HUDEP-2 (cell line): ENCODE results near the gene COL2A1.

Experiments used
- DNase-seq, 76 experiments: peaks; one replicate each; lab custom pipeline; 2025; ENCODE audit not compliant: unreplicated experiment in 76 of 76; lab: John Stamatoyannopoulos, UW

Gene COL2A1

DNA sequence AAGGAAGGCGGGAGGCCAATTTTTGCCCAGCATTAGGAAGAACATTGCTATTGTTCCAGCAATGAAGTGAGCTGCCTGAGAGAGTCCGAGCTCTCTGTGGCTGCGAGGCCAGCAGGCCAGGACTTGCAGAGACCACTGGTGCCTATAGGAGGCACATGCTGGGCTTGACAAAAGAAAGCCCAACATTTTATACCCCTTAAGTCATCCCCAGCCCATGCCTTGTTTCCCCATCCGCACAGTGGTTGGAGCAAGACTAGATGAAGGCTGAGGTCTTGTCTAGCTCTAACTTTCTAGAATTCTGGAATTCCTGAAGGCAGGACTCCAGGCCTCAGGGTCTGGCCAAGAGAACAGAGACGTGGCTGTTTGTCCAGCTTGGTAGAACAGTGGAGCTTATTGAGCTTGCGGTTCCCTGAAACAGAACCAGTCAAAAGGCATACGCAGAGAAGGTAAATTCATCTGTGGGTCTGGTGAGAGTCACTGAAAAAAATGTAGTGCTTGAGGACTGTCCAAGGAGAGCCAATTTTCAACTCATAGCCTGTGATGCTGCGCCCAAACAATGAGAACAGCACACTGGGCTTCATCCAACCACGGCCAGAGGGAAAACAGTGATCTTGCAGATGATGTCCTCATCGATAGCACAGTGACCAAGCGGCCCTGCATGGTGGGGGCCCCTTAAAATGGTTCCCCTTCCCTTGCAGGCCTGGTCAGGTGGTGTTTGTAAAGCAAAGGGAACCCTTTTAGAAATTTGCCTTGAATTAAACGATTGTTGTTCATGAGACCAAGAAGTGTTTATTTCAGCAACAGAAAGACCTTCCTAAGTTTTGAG lies 27.1 kb upstream of the COL2A1 start:
- no peak for DNase-seq

DNA sequence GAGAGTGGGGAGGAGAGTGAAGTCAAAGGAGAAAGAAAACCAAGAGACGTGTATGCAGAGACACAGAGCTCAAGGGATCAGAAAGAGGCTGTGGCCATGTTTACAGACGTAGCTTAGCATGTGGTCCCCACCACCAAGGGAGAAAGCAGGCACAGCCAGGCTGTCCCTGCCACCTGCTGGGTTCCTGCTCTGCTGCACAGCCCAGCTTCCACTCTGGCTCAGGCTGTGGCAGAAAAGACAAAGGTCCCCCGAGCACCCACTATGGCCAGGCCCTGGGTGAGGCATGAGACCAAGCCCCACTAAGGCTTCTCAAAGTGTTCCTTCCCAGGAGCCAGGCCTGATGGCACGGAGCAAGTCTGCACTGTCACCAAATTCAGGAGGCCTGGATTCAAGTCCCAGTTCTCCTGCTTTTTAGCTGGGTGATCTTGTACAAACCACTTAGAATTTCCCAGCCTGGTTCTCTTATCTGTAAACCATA lies 25.9 kb upstream of the COL2A1 start:
- no peak for DNase-seq

DNA sequence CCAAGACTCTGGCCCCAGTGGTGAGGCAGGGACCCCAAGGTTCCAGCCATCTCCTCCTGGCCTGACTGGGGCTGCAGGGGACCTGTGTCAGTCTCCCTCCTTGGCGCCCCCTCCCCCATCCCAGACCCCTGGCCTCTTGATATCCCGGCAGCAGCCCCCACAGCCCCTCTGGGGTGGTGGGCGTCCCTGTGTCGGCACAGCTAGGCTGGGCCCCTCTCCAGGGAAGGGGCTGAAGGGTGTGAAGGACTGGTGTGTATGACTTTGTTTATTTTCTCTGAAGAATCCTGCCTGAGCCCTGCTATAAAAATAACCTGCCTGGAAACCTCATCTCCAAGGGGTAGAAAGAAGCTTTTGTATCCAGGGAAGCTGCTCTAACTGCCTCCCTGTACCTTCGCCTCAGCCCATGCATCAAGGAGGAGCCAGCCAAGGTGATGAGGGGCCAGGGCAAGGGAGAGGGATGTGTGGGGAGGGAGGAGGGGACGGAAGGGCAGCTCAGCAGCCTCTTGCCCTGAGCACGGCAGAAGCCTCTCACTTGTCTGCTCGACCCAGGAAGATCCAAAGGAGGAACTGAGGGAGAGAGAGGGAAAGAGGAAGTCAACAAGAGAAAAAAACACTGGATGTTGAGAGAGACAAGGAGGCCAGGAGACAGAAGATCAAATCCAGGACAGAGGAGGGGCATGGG lies 25.4 kb upstream of the COL2A1 start:
- no peak for DNase-seq

DNA sequence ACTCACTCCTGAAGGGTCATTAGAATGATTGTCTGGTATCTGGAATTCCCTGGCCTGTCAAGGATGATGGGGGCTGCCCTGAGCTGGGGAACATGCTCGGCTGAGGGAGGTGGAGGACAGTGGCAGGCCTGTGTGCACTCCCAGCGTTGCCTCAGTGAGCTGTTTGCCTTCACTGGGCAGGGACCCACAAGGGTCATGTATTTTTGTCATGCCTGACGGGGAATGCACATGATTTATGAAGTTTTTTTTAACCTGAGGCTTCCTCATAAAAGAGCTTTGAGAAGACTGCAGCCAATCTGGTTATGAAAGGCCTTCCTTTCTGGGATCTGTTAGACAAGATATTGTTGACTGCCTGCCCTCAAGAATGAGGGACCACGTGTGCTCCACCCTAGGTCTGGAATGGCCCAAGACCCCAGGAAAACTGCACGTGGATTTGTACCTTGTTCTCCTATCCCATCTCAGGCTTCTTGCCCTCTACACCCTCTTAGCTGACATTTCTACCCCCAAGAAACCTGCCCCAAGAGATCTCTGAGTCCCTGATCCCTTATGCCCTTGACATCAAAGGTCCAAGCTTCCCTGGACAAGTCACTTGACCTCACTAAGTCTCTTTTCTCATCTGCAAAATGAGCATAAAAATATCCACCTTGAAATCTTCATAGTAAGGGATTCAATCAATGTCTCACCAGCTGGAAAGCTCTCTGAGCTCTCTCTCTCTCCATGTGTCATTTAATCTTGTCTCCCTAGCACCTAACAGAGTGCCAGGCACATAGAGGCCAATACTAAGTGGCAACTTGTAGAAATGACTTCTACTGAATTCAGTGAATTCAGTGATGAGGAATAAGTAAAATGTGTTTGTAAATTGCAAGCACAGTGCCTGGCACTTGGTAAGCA lies 24.5 kb upstream of the COL2A1 start:
- DNase-seq: no peak

DNA sequence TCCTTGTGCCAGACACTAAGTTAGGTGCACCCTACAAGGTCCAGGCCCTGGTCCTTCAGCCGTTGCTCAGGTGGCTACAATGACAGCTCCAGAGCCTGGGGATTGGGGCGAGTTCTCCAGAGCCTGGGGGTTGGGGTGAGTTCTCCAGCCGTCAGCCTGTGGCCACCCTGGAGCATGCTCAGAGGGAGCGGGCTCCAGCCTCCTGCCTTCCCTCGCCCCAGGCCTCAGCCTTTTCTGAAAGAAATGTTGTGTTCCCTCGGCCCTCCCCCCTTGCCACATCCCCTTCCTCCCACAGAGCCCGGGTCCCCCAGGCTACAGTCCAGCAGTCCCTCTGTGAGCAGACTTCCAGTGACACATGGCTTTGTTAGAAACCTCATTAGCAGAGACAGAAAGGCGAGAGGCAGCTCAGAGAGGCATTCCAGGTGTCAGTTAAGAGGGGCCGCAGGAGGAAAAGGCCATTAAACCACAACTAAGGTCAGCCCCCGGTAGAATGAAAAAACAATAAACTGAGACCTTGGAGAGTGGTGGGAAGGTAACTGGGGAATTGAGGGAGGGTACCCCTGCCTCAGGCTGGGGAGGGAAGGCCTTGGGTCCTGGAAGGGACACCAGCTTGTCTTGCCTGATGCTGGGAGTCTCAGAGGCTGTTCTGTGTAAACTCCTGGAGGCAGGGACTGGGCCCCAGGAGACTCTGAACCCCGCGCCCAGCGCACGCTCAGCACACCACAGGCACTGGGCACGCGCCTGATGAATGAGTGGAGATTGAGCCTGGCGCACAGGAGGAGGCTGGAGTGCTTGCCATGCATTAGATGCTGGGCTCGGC lies 23.1 kb upstream of the COL2A1 start:
- DNase-seq: no peak

DNA sequence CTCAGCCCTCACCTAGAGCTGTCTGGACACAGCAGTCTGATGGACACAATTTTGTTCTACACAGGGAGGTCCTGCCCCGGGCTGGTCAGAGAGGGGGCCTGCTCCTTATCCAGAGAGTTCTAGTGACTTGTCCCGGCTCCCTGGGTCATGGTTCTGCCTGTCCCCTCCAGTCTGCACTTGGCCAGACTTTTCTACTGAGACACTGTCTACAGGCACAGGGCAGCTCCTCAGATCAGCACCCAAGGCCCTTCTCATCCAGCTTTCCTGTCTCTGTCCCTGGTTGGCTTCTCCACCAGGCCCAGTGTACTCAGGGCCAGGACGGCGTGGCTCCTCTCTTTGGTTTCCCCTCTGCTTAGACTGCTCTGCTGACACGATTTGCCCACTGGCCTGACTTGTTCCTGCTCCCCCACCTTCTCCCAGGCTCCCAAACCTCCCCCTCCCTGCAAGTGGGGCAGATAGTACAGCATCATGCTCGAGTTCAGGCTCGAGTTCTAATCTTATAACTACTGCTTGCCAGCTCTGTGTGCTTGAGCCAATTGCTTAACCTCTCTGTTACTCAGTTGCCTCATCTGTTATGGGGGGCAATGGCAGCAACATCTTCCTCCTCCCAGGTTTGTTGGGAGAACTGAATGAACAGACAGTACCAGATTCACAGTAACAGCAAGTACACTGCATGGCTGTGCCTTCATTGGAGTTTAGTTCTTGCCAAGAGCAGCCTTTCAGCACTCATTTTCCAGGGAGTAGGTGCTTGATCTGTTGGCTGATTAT lies 22.0 kb upstream of the COL2A1 start:
- DNase-seq: no peak

DNA sequence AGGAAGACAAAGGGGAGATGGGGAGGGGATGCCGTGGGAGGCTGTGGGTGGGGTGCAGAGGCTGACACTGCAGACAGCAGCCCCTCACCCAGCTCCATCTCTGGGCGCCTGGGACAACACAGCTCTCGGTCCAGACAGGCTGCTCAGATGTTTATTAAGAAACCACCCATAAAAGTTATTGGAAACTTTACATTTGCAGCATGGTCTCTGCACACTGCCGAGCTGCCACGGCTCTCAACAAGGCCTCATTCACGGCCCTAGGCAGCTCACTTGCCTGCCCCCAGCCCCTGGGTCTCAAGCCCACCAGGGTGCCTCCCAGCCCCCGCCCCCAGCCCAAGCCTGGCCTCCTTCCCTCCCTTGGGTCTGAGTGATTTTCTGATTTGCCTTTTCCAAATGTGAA lies 21.0 kb upstream of the COL2A1 start:
- DNase-seq: no peak

DNA sequence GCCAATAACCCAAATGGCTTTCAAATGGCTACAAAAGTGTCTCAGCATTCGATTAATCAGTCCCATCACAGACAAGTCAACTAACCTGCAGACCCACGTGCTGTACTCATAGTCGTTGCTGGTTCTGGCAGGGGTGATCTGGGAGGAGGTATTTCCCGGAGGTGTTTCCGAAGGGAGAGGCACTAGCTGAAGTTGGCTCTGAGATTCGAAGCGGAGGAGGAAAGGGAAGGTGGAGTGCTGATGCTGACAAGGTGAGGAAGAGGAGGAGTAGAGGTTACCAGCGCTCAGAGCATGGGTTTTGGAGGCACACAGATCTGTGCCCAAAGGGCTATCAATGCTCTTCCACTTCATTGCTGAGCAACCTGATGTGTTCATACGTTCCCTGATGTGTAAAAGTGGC lies 20.5 kb upstream of the COL2A1 start:
- DNase-seq: no peak

DNA sequence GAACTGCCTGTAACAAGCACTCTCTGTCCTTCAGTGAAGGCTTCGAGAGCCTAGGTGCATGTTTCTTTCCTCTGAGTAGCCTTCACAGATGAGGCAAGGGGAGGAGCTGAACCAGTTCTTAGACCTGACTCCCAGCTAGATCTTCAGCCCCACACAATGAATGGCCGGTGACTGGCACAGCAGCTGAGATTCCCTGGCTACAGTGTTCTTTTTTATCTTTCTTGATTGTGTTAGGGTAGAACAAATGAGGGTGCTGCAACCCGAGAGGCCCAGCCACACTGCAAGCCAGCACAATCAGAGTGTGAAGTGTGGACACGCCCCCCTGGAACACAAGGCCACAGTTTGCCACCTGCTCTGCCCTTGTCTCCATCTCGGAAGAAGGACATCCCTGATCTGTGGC lies 19.1 kb upstream of the COL2A1 start:
- DNase-seq: no peak

DNA sequence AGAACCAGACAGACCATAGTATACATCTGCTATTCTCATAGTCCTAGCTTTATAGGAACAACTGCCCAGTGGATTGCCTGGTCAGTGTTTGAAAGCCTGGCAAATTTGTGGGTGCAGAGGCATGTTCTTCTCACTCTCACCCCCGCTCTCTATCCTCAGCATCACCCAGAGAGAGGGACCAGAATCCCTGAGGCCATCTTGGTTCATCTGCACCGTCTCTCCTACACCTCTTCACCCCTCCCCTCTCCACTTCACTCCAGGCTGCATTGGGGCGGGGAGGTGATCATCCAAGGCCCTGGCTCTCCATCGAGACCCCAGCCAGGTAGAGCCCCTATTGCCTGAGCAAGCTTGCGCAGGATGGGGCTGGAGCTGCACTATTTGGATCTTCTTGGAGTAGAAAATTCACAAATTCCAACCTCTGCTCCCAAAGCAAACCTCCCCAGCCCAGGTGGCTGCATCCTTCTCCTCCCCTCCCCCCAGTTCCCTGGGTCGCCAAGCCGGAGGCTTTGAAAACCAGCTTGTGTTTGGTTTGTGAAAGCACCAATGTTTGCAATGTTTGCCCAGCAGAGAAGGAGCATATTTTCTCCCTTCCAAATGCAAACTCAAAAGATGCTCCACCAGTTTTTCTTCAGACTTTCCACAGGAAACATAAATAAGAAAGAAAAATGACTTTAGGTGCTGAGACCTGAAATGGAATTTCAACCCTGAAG lies 18.6 kb upstream of the COL2A1 start:
- DNase-seq: no peak

DNA sequence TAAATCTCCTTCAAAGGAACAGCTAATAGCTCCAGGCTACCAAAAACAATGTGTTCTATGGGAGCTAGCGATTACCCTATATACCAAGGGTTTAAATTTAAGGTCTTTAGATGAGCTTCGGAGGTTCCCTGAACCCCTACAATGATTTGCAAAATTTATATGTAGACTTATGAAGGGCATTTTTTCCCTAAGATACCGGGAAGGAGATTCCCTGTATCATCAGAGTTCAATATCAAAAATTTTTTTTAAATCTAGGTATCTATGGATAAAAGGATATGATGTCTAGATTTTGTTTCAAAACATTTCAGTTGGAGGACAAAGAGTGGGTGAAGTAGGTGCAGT lies 17.9 kb upstream of the COL2A1 start:
- no peak for DNase-seq

DNA sequence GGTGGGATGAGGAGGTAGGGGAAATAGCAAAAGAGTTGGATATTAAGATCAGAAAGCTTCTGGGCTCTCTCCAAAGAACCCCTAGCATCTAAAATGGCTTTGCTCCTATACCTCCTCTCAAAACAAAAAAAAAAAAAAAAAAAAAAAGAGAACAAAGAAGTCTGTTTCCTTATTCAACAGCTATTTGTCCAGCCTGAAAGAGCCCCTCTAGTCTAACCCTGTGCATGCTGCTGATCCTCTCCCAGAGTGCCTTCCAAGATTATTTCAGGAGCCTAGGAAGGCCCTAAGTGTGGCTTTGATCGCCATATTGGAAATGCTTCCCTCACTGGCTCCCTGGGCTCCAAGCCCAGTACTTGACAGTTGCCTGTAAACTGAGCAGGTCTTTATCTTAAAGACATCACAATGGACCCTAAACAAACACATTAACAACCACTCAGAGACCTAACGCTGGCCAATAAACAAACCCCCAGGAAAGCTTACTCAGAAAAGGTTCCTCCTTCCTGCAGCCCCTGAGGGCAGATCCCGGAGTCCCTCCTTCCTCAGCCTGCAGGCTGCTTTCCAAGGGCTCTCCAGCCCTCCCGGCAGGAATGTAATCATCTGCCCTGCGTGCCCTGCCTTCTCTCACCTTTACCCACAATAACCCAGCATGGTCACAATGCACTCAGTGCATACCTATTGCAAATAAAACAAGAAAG lies 17.4 kb upstream of the COL2A1 start:
- no peak for DNase-seq

DNA sequence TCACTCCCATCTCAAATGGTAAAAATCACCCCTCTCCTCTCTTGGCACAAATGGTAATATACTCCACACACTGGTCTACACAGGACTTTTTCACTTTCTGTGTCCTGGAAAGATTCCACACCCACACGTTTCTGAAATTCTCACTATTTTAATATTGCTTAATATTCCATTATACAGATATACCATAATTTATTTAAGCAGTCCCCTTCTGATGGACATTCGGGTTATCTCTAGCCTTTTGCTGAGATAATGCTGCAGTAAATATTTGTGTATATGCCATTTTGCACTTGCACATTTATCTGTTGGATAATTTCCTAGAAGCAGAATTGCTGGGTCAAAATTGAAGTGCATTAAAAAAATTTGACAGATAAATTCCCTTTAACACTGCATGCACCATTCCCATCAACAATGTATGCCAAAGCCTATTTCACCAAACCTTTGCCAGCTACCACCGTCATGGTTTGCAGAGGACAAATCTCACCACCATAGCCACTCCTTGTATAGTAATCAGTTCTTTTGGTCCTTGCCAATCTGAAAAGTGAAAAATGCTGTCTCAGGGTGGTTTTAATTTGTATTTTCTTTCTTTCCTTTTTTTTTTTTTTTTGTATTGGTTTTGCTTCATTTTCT lies 15.5 kb upstream of the COL2A1 start:
- no peak for DNase-seq

DNA sequence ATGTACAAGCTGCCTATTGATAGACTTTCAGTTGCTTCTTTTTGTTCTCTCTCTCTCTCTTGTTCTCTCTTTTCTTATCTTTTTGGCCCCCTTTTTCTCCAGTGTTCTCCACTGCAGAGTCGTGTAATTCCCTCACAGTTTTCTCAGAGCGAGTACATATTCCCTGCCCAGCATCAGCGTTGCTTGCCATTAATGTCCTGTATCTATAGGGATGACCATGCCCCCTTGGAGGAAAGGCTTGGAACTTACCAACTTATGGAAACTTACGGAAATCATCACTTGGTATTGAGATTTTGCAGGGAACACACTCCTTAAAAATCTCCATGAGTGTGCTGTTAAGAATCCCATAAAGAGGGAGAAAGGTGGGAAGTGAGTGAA lies 14.3 kb upstream of the COL2A1 start:
- no peak for DNase-seq

DNA sequence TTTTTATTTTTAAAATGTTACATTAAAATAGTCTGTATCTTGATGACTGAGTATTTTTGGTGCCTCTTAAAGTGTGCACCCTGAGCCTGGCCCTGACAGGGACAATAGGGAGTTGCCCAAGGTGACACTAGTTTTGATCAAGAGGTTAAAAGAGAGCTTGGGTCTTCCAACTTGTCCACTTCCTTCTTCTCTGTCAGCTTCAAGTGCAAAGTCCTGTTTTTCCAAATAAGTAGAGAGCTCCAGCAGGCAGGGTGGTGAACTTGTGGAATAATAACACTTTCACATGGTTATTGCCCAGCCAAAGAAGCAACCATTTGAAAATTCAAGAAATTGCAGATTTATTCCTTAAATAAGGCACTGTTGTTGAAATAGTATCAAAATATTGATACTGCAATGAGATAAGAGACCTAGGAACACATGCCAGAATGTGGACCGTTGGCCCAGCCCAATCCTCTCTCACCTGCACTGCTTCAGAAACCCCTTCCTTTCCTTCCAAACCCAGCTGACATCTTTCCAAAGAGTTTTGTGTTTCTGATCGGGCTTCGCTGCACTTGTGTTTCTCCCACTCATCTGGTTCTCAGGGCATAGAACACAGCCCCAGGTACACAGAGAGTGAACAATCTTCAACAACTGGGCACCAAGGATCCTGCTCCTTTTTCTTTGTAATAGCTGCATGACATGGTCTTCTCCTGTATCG lies 13.8 kb upstream of the COL2A1 start:
- DNase-seq: no peak

DNA sequence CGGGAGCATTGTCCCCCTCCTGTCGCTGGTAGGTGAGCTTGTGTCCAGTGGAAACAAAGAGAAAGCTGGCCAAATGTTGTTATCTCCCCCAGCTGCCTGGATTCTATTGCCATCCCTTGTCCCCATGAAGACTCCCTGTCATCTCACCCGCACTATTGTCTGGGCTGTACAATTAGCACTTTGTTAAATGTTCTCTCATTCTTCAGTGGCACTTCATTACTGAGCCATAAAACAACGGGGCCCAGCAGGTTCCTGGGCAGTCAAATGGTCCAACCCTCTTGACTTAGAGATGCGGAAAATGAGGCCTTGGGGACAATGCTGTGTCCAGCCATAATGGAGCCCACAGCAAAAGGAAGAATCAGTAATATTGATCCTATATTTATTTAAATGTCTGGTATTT lies 13.2 kb upstream of the COL2A1 start:
- no peak for DNase-seq

DNA sequence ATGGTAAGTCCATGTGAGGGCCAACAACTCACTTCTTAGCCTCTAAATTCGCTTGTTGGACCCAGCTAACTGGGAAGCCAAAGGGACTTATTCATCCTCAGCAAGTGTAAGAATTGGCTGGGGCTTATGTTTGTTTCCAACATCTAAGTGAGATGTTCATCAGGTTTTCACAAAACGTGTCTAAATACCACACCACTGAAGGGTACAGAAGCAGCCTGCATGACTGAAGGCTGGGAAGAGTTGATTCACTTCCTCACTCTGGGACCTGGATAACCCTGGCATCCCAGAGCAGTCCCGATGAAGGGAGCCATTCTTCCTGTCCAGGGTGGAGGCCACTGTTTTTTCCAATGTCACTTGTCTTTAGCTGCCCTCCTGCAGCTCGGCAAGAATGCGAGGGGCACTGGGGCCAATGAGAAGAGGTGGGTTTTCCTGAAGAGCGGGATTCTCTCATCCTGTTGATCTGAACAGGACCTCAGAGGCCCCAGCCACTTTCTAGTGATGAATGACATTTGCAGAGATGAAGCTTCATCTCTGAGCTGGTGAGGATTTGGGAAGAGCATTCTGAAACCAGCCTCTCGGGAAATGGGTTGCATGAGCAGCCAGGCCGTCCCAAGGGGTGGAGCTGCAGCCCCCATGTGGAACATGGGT lies 12.2 kb upstream of the COL2A1 start:
- no peak for DNase-seq
